GM18951 (cell line): ENCODE data around the gene NADK.

Experiments used
- POLR2A ChIP-seq: IDR thresholded peaks from 4 replicates; pipeline ENCODE4 v1.6.1; 2011; ENCODE audit warnings: mild to moderate bottlenecking; ENCODE audit not compliant: insufficient read length, insufficient read depth; ENCODE audit errors: extremely low read depth
- in situ Hi-C: fragments of 300-500 bp; cut with MboI; formaldehyde crosslinking; loops from one replicate; pipeline ENCODE4 v1.12.0; 2022; ENCODE audit warnings: low sequenced_read_pairs, mixed read lengths, inconsistent platforms; ENCODE audit not compliant: unreplicated experiment

The NADK gene

DNA sequence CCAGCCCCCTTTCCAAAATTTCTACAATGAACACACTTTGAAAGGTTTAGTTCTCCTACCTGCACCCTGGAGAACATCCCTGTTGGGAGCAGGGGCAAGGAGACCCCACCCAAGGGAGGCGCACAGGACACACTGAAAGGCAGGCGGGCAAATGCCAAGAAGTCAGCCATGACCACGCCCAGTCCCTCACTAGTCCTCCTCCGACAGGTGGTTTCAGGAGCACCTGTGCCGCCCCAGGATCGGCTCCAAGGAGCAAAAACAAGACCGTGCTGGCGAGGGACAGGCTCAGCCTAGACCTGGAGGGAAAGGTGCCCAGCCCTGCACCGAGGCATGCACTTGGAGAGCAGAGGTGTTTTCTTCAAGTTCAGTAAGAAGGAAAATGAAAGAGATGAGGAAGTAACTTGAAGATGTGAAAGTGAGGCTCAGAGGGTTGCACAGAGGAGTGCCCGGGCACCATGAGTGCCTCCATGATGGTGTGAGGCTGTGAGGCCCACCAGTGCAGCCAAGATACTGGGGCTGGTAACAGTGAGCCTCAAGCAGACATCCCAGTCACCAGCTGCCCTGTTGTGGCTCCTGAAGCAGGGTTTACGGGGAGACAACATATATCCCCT lies 19.6 kb upstream of the NADK start:
- in situ Hi-C loops, result no loop called here
- TF ChIP-seq POLR2A, result no peak

DNA sequence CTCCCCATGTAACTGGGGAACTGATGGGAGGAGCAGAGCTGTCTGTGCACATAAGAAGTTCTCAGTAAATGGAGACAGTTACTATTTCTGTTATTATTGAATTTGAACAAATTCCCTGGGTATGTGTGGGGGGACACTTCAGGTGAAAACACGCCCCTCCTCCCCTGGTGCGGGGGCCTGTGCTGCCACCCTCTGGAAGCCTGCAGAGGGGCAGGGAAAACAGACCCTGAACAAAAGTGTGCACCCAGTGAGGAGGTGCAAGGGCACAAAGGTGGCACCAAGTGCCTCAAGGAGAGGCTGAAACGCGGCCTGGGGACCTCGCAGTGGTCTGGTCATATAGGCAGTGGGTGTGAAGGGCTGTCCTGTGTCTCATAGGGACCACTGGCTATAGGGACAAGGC lies 18.2 kb upstream of the NADK start:
- in situ Hi-C loops, result no loop called here

DNA sequence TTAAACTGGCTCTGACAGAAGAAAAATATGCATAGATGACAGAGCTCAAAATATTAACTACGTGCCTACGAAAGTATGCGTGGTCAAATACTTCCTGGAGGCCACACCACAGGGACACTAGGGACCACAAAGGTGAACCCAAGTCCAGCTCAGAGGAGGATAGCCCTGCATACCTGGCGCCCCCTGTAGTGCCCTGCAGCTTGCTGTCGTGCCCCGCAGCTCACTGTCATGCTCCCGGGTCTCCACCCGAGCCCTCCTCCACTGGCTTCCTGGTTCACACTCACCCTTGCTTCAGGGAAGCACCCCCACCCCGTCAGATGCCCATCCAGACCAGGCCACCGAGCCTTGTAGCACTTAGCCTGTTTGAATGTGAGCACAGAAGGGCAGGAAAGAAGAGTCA lies 16.7 kb upstream of the NADK start:
- in situ Hi-C loops, result no loop called here

More for the DNA sequence above, 18.2 kb upstream of the NADK start:
- TF ChIP-seq POLR2A, result no peak

DNA sequence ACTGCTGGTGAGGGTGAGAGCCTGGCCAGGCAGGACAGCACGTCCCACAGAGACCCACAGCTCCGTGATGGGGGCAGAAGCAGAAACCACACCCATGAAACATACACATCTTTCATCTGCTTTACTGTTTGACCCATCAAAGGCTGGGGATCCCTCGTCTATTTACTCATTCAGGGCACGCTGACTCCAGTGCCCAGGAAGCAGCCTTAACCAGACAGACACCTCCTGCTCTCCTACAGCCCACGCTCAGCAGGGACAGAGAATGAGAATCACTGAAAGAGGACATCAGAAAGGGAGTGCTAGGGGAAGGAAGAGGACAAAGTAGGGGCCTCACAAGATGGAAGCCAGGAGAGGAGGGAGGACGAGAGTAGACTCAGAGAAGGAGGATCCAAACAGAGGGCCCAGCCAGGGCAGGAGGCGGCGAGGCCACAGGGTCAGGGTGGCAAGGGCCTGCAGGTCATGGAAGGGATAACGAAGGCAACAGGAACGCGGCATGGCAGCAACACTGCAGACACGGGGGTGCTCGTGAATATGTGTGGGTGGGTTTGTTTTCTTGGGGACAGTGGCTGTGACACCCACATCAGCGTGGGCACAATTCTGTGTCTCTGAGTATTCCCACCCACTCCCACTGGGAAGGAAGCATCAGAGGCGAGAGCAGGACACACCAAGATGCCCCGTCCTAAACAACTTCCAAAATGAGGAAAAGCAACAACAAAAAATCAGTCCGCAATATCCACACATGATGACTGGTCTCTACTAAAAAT lies 15.4 kb upstream of the NADK start:
- in situ Hi-C loops, result no loop called here

More for the DNA sequence above, 16.7 kb upstream of the NADK start:
- TF ChIP-seq POLR2A, result no peak

DNA sequence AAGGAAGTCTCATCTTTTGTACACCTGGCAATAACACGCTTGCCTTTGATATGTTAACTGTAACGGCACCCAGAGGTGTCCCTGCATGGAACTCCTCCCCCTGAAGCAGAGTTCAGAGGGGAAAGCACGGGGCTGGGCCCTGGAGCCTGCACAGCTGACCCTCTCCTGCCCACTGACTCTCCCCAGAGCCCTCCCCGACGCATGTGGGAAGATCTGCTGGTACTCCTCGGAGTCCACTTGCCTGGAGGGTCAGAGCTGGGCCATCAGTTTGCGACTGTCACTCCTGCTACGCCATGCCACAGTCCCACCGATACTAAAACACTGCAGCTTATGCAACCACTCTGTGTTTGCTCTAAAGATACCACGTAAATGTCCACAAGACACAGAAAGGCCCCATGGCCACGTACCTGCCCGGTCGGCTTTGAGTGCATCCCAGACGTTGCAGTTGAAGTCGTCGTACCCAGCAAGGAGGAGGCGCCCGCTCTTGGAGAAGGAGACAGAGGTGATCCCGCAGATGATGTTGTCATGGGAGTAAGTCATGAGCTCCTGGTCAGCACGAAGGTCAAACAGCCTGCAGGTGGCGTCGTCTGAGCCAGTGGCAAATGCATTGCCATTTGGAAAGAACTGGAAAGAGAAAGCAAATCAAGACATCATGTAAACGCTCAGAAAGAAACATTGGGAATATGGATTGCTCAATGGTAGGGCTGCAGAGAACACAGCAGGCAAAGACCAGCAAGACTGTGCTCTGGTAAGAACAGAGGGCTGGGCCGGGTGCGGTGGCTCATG lies 10.6 kb upstream of the NADK start:
- in situ Hi-C loops, result loop anchor here (5.0 kb wide), 1 partner anchor 98 kb away; no protein-coding TSS in a partner anchor
- TF ChIP-seq POLR2A, result no peak

More for the DNA sequence above, 15.4 kb upstream of the NADK start:
- no peak for TF ChIP-seq POLR2A

DNA sequence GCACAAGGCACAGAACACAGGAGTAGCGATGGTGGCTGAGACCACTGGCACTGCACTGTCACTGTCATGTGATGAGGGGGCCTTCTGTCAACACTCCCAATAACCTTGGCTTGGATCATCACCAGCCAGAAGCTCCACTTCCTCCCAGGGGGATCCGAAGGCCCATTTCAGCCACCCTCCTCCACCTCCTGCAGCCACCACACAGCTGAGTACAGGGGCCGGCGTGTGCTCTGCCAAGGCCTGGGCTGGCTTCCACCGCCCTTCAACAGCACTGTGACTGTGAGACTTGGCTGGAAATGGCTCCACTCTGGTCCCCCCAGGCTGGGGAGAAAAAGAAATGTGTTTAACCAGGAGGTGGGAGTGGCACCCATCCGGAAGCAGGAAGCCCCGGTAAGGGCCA lies 9.9 kb upstream of the NADK start:
- TF ChIP-seq POLR2A, result no peak
- in situ Hi-C loops, result loop anchor here (5.0 kb wide), 1 partner anchor 99 kb away; no protein-coding TSS in a partner anchor

DNA sequence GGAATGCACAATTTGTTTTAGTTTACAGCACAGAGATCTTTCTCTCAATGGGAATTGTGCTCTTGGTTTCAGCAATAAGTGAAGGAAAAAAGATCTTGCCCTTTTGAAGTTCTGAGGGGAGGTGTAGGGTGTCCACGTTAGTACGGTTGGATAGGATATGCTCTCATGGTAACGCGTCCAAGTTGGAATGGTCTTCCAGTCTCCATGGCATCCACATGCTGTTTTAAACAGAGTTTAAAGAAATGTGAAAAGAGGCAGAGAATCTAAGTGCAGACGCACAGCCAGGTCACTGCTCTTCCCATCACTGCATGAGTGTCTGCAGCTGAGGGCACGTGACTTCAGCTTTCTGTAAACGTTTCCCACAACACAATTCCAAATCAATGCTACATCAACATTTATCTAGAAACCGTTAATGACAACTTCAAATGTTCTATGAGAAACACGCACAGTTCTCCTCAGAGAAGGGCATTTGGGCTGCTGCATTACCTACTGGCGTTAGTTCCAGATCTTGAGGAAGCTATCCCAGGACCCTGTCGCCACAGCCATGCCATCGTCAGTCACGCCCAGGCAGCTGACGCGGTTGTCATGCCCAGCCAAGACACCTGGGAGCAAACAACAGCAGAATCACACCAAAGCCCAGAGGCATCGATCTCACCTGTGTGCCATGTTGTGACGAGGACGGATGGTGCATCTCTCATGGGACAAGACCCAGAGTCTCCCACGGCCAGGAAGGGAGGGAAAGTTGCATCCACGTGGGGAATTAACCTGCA lies 8.8 kb upstream of the NADK start:
- in situ Hi-C loops, result loop anchor here (5.0 kb wide), 1 partner anchor 100 kb away; no protein-coding TSS in a partner anchor
- no peak for TF ChIP-seq POLR2A

DNA sequence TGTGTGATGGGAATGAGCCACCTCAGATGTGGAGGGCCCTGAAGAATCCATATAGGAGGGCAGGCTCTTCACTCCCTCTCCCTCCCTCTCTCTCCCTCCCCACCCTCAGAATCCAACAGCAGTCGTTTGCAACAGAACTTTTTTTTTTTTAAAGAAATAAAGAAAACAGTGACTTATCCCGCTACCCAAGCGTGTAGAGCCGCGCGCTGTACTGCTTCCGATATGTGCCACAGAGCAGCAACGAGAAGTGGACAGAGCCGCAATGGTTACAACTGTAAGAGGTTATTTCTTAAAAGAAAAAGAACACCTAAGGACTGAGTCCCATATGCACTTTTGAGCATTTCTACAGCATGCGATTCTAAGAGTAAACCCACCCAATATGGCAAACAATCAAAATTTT lies 7.4 kb upstream of the NADK start:
- in situ Hi-C loops, result loop anchor here (5.0 kb wide), 1 partner anchor 102 kb away; no protein-coding TSS in a partner anchor
- TF ChIP-seq POLR2A, result no peak

DNA sequence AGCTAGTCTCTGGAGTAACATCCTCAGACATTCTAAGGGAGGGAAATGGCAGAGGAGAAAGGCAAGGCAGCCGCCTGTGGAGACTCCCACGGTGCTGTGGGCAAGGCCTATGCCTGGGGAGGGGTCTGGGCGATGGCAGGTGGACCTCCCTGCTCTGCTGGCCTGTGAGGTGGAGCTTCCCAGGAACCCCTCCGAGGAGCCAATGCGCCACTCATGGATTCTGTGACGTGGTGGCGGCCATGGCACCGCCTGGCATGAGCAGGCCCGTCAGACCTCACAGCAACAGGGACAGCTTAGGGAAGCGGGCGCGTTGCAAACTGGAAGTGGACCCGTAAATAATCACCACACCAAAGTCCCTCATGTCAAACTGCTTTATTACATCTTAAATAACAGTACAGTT lies 6.7 kb upstream of the NADK start:
- no peak for TF ChIP-seq POLR2A
- in situ Hi-C loops, result loop anchor here (5.0 kb wide), 1 partner anchor 102 kb away; no protein-coding TSS in a partner anchor

DNA sequence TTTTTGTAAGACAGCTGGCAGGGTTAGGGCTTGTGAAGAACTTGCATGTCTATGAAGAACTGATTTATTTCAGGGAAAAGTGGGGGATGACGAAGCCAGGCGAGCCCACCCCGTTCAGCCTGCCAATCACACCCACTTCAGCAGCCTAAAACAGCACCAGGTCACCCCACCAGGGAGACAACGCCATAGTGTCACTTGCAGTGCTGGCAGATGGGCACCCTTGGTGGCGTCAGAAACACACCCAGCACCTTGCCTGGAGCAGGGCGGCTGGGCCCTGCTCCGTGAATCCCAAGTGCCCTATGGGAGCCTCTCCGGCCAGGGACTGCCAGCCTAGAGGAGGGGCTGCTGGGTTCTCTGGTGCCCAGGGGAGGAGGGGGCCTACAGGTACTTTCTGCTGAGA lies 5.0 kb upstream of the NADK start:
- TF ChIP-seq POLR2A, result no peak
- in situ Hi-C loops, result no loop called here

DNA sequence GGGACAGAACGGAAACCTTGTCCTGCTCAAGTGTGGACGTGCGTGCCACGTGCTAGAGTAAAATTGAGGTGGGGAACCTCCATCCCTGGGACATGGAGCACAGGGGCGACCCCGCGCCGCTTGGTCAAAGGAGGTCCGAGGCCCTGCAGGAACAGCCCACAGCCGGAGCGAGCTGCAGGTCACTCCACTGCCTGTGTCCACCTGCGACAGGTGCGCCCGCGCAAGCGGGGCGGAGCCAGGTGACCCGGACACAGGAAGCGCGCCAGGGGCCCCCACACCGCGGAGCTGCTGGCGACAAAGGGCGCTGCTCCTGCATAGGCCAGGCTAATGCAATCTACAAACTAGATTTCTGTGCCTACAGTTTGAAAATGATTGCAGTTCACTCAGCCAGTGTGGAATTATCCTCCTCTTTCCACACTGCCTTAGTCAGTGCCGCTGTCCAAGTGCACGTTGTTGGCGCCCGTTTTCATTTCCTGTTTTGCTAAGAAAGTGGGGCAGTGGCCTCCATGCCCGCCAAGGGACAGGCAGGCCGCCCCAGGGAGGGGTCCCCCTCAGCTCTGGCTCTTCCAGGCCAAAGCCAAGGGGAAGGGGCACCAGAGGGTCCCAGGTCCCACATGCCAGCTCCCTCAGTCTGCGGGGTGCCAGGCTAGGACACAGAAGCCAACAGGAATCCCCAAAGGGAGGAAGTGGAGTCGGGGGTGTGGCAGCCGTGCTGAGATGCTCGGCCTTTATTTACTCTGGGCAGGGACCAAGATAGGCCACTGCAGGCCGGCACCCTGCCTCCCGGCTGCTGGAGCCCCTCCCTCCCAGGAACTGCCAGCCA lies 4.3 kb upstream of the NADK start:
- in situ Hi-C loops, result no loop called here
- TF ChIP-seq POLR2A, result no peak

DNA sequence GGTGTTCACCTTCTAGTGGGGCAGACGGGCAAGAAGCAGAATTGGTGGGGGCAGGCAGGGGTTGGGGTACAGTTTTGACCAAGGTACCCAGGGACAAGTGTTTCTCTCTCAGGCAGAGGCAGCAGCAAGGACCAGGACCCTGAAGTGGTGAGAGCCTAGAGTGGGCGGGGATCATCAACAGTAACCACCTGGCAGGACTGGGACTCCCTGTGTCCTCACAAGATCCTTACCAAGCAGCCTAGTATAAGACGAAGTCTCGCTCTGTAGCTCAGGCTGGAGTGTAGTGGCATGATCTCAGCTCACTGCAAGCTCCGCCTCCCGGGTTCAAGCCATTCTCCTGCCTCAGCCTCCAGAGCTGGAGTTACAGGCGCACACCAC lies 3.2 kb upstream of the NADK start:
- in situ Hi-C loops, result no loop called here

More for the DNA sequence above, 3.2 kb upstream of the NADK start:
- TF ChIP-seq POLR2A, result no peak
